Measurements from ENCODE around the gene SMIM38. TPM values are rescaled to one million over a fixed set of nuclear protein-coding genes. Genes with fewer than 3 reads are reported as not detected.

Gene SMIM38
- total and polyA plus RNA-seq, 2 experiments from 2014 or later = 0.38 TPM; not detected in 1

- Histone ChIP-seq H3K9me2 (ENCODE audit: insufficient read depth) (0 out of 2 replicates have a peak, but pooled peaks cover 4% of the 10 kb centered on the region), H3K36me3 (ENCODE audit: insufficient read depth) (no peaks in the 10 kb centered on the region), H3K4me1 (ENCODE audit: insufficient read depth) (peaks cover 23% of the 10 kb centered on the region; the same call in 1 of the 2 replicates), H3F3A (replicated peaks; ENCODE audit: low read depth) (no peaks in the 10 kb centered on the region), H3K79me2 (replicated peaks; ENCODE audit: insufficient read depth) (no peaks in the 10 kb centered on the region), H3K27me3 (ENCODE audit: insufficient read depth) (no peaks in the 10 kb centered on the region), H3K27ac (ENCODE audit: low read depth) (no peak overlapping the region), H3K4me3 (no peak overlapping the region), H2AFZ (no peak overlapping the region), H4K20me1 (replicated peaks; ENCODE audit: insufficient read depth) (no peaks in the 10 kb centered on the region), H3K4me2 (no peak overlapping the region)
- Mint-ChIP-seq H3K9me3 (peaks cover 24% of the 10 kb centered on the region), H3K27ac (no peak overlapping the region), H3K4me3 (no peak overlapping the region), H3K4me1 (peaks cover 23% of the 10 kb centered on the region), H3K36me3 (ENCODE audit: low read depth) (peaks cover 10% of the 10 kb centered on the region; the same call in 2 of the 3 replicates), H3K27me3 (ENCODE audit: insufficient read depth, low read depth, poor library complexity) (peaks cover 9% of the 10 kb centered on the region)
- no peak for DNase-seq (ENCODE audit: low spot score)
- TF ChIP-seq STAT1 (IDR thresholded peaks at IDR 0.05; ENCODE audit: unreplicated experiment) (no peak), EZH2 (IDR thresholded peaks at IDR 0.05; ENCODE audit: low read depth, unreplicated experiment) (no peak), ZNF331 (CRISPR knock-in tag; IDR thresholded peaks at IDR 0.05; ENCODE audit: low read depth) (no peak), ETS1 (IDR thresholded peaks at IDR 0.05) (no peak), POLR2AphosphoS5 (IDR thresholded peaks at IDR 0.05; ENCODE audit: low read depth) (no peak), ZNF114 (CRISPR knock-in tag; IDR thresholded peaks at IDR 0.05) (no peak), REST (IDR thresholded peaks at IDR 0.05; ENCODE audit: unreplicated experiment) (no peak), CTCF (conservative IDR thresholded peaks at IDR 0.05; ENCODE audit: low read depth in 2 of 2) (no peak), CREB1 (CRISPR knock-in tag; IDR thresholded peaks at IDR 0.05; ENCODE audit: low read depth) (no peak), EZH2phosphoT487 (IDR thresholded peaks at IDR 0.05; ENCODE audit: unreplicated experiment) (no peak), NANOG (IDR thresholded peaks at IDR 0.05; ENCODE audit: borderline replicate concordance) (no peak), JUNB (IDR thresholded peaks at IDR 0.05; ENCODE audit: unreplicated experiment) (no peak)
- TF ChIP-seq, protein P1, sequence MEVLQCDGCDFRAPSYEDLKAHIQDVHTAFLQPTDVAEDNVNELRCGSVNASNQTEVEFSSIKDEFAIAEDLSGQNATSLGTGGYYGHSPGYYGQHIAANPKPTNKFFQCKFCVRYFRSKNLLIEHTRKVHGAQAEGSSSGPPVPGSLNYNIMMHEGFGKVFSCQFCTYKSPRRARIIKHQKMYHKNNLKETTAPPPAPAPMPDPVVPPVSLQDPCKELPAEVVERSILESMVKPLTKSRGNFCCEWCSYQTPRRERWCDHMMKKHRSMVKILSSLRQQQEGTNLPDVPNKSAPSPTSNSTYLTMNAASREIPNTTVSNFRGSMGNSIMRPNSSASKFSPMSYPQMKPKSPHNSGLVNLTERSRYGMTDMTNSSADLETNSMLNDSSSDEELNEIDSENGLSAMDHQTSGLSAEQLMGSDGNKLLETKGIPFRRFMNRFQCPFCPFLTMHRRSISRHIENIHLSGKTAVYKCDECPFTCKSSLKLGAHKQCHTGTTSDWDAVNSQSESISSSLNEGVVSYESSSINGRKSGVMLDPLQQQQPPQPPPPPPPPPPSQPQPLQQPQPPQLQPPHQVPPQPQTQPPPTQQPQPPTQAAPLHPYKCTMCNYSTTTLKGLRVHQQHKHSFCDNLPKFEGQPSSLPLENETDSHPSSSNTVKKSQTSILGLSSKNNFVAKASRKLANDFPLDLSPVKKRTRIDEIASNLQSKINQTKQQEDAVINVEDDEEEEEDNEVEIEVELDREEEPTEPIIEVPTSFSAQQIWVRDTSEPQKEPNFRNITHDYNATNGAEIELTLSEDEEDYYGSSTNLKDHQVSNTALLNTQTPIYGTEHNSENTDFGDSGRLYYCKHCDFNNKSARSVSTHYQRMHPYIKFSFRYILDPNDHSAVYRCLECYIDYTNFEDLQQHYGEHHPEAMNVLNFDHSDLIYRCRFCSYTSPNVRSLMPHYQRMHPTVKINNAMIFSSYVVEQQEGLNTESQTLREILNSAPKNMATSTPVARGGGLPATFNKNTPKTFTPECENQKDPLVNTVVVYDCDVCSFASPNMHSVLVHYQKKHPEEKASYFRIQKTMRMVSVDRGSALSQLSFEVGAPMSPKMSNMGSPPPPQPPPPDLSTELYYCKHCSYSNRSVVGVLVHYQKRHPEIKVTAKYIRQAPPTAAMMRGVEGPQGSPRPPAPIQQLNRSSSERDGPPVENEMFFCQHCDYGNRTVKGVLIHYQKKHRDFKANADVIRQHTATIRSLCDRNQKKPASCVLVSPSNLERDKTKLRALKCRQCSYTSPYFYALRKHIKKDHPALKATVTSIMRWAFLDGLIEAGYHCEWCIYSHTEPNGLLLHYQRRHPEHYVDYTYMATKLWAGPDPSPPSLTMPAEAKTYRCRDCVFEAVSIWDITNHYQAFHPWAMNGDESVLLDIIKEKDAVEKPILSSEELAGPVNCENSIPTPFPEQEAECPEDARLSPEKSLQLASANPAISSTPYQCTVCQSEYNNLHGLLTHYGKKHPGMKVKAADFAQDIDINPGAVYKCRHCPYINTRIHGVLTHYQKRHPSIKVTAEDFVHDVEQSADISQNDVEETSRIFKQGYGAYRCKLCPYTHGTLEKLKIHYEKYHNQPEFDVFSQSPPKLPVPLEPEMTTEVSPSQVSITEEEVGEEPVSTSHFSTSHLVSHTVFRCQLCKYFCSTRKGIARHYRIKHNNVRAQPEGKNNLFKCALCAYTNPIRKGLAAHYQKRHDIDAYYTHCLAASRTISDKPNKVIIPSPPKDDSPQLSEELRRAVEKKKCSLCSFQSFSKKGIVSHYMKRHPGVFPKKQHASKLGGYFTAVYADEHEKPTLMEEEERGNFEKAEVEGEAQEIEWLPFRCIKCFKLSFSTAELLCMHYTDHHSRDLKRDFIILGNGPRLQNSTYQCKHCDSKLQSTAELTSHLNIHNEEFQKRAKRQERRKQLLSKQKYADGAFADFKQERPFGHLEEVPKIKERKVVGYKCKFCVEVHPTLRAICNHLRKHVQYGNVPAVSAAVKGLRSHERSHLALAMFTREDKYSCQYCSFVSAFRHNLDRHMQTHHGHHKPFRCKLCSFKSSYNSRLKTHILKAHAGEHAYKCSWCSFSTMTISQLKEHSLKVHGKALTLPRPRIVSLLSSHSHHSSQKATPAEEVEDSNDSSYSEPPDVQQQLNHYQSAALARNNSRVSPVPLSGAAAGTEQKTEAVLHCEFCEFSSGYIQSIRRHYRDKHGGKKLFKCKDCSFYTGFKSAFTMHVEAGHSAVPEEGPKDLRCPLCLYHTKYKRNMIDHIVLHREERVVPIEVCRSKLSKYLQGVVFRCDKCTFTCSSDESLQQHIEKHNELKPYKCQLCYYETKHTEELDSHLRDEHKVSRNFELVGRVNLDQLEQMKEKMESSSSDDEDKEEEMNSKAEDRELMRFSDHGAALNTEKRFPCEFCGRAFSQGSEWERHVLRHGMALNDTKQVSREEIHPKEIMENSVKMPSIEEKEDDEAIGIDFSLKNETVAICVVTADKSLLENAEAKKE (CRISPR knock-in tag; IDR thresholded peaks at IDR 0.05) = no peak
- ATAC-seq = no peak
Measured at GRCh38 chr11:69126286-69126685, 29.4 kb upstream of the SMIM38 start.

Data from GM23338 (cell line).